HG03039 (cell line): ENCODE data around the gene STX3.
"Not testable (repeated sequence)": the region's sequence is repeated elsewhere in the genome, so short reads cannot be mapped to it uniquely, and the experiment has no call there.

Experiments
- ATAC-seq: cut with Tn5 transposase; IDR thresholded peaks from one replicate; pipeline ENCODE4 v1.9.1; 2021; ENCODE audit warnings: mild to moderate bottlenecking, moderate library complexity; ENCODE audit not compliant: unreplicated experiment

Gene STX3

GRCh38 chr11:59787255-59787588, 32.0 kb downstream of the STX3 start:
- no peak for ATAC-seq

- ATAC-seq = no peak
Observed at GRCh38 chr11:59787816-59788215, 32.6 kb downstream of the STX3 start.

GRCh38 chr11:59791639-59792038, 36.5 kb downstream of the STX3 start:
- no peak for ATAC-seq

- no peak for ATAC-seq
Observed at GRCh38 chr11:59792507-59792906, 37.3 kb downstream of the STX3 start.

- no peak for ATAC-seq
Observed at GRCh38 chr11:59794417-59794816, 39.2 kb downstream of the STX3 start.

GRCh38 chr11:59800390-59801025, 45.3 kb downstream of the STX3 start:
- no peak for ATAC-seq

GRCh38 chr11:59801160-59801706, 46.1 kb downstream of the STX3 start:
- no peak for ATAC-seq

- no peak for ATAC-seq
Observed at GRCh38 chr11:59801981-59802638, 46.9 kb downstream of the STX3 start.

- no peak for ATAC-seq
Observed at GRCh38 chr11:59802639-59803176, 47.5 kb downstream of the STX3 start.

GRCh38 chr11:59804061-59804460, 48.9 kb downstream of the STX3 start:
- ATAC-seq = no peak

GRCh38 chr11:59807047-59807610, 52.0 kb downstream of the STX3 start:
- ATAC-seq = no peak

- peak; percentile 99 for ATAC-seq
Observed at GRCh38 chr11:59810189-59810910, 55.2 kb downstream of the STX3 start, which contains the start of gene MRPL16. MRPL16 (minus strand) TSS chr11:59810778; CDS start chr11:59810658, 120 bp downstream.

- ATAC-seq = no peak
Observed at GRCh38 chr11:59810911-59811259, 55.7 kb downstream of the STX3 start.

- ATAC-seq = no peak
Observed at GRCh38 chr11:59812220-59812619, 57.0 kb downstream of the STX3 start.

- ATAC-seq = no peak
Observed at GRCh38 chr11:59813364-59813763, 58.2 kb downstream of the STX3 start.

GRCh38 chr11:59814021-59814420, 58.8 kb downstream of the STX3 start:
- no peak for ATAC-seq

- ATAC-seq = no peak
Observed at GRCh38 chr11:59815754-59816153, 60.6 kb downstream of the STX3 start.

GRCh38 chr11:59816434-59816833, 61.3 kb downstream of the STX3 start:
- not testable (repeated sequence) for ATAC-seq

- no peak for ATAC-seq
Observed at GRCh38 chr11:59818572-59818971, 63.4 kb downstream of the STX3 start.

GRCh38 chr11:59822989-59823566, 67.9 kb downstream of the STX3 start:
- ATAC-seq = peak; percentile 78

GRCh38 chr11:59829358-59829757, 74.2 kb downstream of the STX3 start:
- no peak for ATAC-seq
